OCI-LY7 (cell line): ENCODE results near the gene DDX51.

Experiments used
- CTCF ChIP-seq: fragments of 200-600 bp; sonication (generic); conservative IDR thresholded peaks from 2 replicates; pipeline ENCODE4 v1.5.1; 2014; ENCODE audit warnings: mild to moderate bottlenecking, antibody characterized with exemption, low read length, moderate library complexity, mixed read lengths
- EZH2phosphoT487 ChIP-seq: fragments of 200-600 bp; sonication (generic); IDR thresholded peaks from 2 replicates; pipeline ENCODE4 v1.6.1; 2018; ENCODE audit warnings: low read depth, borderline replicate concordance, mild to moderate bottlenecking, mixed run types, antibody characterized with exemption, low read length, moderate library complexity, mixed read lengths

- TF ChIP-seq CTCF (no peak), EZH2phosphoT487 (no peak)
Measured at GRCh38 chr12:132171968-132172521, 27.9 kb upstream of the DDX51 start.
